Activated CD8-positive, alpha-beta memory T cell treated with anti-CD3 and anti-CD28 coated beads for 36 hours (primary cell): ENCODE data around the gene RPGR. TPM values are rescaled to one million over a fixed set of nuclear protein-coding genes. Genes with fewer than 3 reads are reported as not detected.

Experiments used
- CTCF ChIA-PET: fragments of 350-600 bp; sonication (Branson Sonifier 250); formaldehyde crosslinking; loops from one replicate; lab custom pipeline; 2021; ENCODE audit warnings: antibody characterized with exemption; lab: Charles Lee
- POLR2A ChIA-PET: fragments of 350-600 bp; sonication (Branson Sonifier 250); formaldehyde crosslinking; loops from one replicate; lab custom pipeline; 2021; ENCODE audit warnings: antibody characterized with exemption; lab: Charles Lee
- total RNA-seq, 2 experiments: library from RNA; stranded (reverse); gene quantifications; one replicate each; pipeline ENCODE4 v1.2.3, GENCODE V29; 2021

The RPGR gene, protein sequence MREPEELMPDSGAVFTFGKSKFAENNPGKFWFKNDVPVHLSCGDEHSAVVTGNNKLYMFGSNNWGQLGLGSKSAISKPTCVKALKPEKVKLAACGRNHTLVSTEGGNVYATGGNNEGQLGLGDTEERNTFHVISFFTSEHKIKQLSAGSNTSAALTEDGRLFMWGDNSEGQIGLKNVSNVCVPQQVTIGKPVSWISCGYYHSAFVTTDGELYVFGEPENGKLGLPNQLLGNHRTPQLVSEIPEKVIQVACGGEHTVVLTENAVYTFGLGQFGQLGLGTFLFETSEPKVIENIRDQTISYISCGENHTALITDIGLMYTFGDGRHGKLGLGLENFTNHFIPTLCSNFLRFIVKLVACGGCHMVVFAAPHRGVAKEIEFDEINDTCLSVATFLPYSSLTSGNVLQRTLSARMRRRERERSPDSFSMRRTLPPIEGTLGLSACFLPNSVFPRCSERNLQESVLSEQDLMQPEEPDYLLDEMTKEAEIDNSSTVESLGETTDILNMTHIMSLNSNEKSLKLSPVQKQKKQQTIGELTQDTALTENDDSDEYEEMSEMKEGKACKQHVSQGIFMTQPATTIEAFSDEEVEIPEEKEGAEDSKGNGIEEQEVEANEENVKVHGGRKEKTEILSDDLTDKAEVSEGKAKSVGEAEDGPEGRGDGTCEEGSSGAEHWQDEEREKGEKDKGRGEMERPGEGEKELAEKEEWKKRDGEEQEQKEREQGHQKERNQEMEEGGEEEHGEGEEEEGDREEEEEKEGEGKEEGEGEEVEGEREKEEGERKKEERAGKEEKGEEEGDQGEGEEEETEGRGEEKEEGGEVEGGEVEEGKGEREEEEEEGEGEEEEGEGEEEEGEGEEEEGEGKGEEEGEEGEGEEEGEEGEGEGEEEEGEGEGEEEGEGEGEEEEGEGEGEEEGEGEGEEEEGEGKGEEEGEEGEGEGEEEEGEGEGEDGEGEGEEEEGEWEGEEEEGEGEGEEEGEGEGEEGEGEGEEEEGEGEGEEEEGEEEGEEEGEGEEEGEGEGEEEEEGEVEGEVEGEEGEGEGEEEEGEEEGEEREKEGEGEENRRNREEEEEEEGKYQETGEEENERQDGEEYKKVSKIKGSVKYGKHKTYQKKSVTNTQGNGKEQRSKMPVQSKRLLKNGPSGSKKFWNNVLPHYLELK
- 10 to 100 TPM in 1 of 2 experiments, 1 to 10 TPM in 1; 8.3 to 10.6 TPM for total RNA-seq

- CTCF ChIA-PET = interaction anchor here (1.0 to 1.7 kb wide), 2 partner anchors 16 to 21 kb away, joined by 4 read pairs; no protein-coding TSS in a partner anchor
- POLR2A ChIA-PET = interaction anchor here (0.6 to 0.7 kb wide), 2 partner anchors 62 to 236 kb away, joined by 3 to 4 read pairs; no protein-coding TSS in a partner anchor
Observed at GRCh38 chrX:38327007-38327774, at the start of gene RPGR. RPGR (minus strand) TSS chrX:38327509; CDS start chrX:38327367, 142 bp downstream.

GRCh38 chrX:38376747-38377146, 49.4 kb upstream of the RPGR start:
- CTCF ChIA-PET = no interaction called here
- POLR2A ChIA-PET = no interaction called here

DNA sequence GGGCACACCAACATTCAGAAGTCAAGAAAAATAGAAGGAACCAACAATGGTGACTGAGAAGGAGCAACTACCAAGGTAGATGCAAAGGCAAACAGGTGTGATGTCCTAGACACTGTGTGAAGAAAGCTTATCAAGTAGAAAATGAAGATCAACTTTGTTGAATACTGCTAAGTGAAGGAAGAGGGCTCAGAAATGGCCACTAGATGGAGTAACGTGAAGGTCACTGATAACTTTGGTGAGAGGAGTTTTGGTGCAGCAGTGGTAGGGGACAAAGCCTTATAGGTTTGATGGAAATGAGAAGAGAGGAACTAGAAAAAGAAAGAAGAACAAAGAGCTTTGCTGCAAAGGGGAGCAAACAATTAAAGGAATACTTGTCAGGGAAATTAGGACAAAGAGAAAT, 48.6 kb upstream of the RPGR start:
- CTCF ChIA-PET = no interaction called here
- POLR2A ChIA-PET = no interaction called here

DNA sequence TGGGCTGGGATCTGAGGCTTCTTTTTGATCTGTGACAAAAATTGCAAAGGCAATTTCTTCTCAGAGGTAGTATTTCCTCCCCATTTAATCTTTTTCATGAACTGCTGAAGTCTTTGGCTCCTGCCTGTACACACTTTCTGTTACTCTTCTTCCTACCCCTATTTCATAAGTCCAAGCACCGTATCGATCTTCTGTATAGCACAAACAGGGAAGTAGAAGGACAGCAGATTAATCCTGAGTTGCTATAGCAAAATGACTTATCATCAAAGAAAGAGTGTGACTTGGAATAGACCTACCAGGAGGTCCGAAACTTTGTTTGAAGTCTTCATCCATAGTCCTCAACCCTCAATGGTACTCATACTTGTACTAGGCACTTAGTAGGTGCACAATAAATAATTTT, 47.1 kb upstream of the RPGR start:
- ChIA-PET POLR2A (no interaction called here), CTCF (no interaction called here)

GRCh38 chrX:38371641-38372040, 44.3 kb upstream of the RPGR start:
- POLR2A ChIA-PET = no interaction called here
- CTCF ChIA-PET = no interaction called here

DNA sequence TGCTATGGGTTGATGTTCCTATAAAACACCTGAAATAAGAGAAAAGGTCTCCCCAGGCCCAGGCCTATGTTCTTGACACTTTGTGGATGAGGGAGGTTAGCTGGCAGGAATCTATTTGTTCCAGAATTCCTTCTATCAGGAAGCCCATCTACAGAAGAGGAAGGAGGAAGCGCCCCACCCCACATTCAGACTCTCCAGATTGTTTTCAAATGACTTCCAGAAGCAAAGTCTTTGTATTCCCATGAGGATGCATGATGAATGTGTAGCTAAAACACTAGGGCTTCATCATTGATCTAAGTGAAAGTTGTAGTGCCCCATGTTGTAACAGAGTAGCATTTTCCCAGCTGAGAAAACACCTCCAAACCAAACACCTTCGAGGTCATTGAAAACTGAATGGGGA, 41.5 kb upstream of the RPGR start:
- CTCF ChIA-PET = no interaction called here
- POLR2A ChIA-PET = no interaction called here

DNA sequence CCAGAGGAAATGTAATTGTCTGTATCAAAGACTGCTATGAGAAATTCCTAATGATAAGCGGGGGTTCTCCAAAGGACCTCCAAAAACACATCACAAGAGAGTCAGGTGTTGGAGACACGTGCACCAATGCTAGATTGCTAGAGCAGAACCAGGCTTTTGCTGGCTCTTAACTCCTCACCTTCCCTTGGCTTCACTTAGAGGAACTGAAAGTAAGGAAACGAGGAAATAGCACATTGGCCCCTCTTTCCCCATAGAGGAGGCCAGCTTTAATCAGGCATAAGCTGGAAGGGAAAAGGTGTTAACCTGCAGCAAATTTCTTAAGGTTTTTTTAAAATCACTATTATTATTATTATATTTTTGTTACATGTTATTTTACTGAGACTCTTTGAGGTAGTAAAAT, 38.6 kb upstream of the RPGR start:
- CTCF ChIA-PET = no interaction called here
- POLR2A ChIA-PET = no interaction called here

DNA sequence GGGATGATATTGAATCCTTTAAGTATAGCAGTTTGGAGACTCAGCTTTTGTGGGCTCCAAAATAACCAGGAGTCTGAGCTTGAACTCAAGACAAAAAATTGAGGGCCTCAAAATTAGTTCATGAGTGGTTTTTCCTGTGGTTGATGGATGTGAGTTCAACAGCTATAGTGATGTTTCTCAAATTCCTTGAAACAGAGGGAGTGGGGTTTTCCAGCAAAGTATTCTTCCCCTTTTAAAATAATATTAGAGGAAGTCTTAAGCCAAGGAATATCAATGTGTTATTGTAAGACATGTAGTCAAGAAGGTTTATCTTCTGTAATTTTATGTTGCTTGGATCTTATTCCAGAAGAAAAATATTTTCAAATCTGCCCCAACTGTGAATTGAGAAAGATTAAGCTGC, 35.7 kb upstream of the RPGR start:
- ChIA-PET POLR2A (no interaction called here), CTCF (no interaction called here)

DNA sequence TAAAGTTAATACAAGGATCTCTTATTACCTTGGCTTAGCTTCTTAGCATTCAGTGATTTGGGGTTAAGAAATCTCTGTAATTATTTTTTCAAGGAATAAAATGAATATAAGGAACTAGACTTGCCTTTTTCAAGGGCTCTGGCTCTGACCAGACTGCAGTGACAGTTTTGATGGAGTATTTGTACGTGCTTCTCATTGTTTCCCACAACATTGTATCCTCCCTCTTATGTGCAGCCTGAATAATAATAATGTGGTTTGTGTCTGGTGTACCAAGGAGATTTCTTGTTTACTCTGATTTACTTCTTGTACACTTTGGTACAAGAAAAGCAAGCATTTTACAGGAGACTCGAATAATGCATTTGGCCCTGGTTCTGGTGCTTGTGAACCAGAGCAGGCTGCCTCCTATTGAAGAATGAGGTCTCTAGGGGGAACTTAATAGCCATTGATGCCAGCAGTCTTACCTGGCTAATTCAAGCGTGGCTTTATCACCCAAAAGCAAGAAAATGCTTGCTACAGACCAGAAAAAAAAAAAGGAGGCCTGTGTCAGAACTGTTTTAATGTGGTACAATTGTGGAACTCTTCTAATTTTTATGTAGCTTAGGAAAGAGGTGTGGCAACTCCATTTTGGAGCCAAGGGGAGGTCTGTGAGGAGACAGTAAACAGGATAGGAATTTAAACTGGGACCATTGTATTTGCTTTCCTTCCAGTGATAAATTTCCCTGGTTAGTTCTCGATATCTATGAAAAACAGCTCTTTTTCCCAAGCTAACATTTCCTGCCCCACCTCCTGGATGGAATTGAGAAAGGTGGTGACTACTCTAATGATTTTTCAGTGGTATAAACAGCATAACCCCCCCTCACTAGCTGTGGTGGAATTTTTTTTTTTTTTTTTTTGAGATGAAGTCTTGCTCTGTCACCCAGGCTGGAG, 30.7 kb upstream of the RPGR start:
- CTCF ChIA-PET = no interaction called here
- POLR2A ChIA-PET = no interaction called here

DNA sequence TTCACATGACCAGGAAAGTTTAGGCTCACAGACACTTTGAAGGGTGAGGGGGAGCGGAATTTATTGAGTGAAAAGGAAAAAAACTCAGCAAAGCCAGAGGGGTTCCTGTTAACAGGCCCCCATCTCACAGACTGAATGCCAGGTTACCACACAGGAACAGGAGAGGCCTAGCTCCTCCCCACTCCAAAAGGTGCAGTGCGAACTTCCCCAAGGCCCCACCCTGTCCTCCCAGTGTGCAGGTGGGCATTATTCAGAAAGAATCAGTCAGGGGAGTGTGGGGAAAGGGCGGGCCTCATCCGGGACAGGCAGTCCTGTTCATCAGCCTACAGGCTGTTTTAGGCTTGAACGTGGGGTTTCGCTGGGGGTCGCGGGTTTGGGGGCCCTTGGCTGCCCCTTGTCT, 29.1 kb upstream of the RPGR start:
- ChIA-PET CTCF (no interaction called here), POLR2A (no interaction called here)

DNA sequence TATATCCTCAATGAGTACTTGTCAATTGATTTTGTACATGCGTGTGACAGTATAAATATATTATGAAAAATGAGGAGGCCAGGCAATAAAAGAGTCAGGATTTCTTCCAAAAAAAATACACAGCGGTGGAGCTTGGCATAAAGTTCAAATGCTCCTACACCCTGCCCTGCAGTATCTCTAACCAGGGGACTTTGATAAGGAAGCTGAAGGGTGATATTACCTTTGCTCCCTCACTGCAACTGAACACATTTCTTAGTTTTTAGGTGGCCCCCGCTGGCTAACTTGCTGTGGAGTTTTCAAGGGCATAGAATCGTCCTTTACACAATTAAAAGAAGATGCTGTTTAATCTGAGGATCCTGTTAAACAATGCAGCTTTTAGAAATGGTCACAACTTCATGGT, 25.1 kb upstream of the RPGR start, which contains the start of gene OTC:
Gene OTC, plus strand, starts transcription at position 243 of the 400 bp plus-strand sequence. Its CDS starts 93 bp downstream, at position 336.
- ChIA-PET CTCF (no interaction called here), POLR2A (no interaction called here)

- POLR2A ChIA-PET = no interaction called here
- CTCF ChIA-PET = no interaction called here
Observed at GRCh38 chrX:38351346-38351745, 24.0 kb upstream of the RPGR start.

DNA sequence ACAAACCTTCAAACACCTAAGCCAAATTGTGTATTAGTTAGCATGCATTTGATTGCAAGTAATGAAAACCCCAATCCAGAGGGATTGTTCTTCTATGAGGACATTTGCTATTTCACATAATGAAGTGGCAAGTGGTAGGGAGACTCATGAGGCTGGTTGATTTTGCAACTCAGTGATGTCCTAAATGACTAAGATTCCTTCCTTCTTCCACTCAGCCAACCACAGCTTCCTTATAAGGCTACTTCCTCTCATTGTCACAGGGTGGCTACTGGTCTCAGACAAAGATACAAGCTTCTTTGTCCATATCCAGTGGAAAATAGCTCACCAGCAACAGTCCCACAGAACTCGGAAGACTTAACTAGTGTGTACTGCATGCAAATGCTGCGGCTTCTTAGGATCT, 19.8 kb upstream of the RPGR start:
- ChIA-PET POLR2A (no interaction called here), CTCF (interaction anchor here (1.4 kb wide), 1 partner anchor 20 kb away, joined by 4 read pairs; the partner anchor contains the start of gene RPGR)

DNA sequence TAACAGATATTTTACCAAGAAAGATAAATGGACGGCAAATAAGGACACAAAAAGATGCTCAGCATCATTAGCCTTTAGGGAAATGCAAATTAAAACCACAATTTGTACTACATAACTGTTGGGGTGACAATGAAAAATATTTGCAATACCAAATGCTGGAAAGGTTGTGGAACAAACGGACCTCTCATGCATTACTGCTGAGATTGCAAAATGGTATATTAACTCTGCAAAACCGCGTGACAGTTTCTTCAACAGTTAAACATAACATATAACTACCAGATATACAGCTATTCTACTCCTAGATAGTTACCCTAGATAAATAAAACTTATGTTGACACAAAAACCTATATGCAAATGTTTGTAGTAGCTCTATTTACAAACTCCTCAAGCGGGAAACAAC, 18.8 kb upstream of the RPGR start:
- POLR2A ChIA-PET = no interaction called here
- CTCF ChIA-PET = no interaction called here

- POLR2A ChIA-PET = no interaction called here
- CTCF ChIA-PET = interaction anchor here (1.6 kb wide), 1 partner anchor 16 kb away, joined by 4 read pairs; the partner anchor contains the start of gene RPGR
Observed at GRCh38 chrX:38342853-38343778, 15.8 kb upstream of the RPGR start.

- POLR2A ChIA-PET = no interaction called here
- CTCF ChIA-PET = no interaction called here
Observed at GRCh38 chrX:38341442-38341841, 14.1 kb upstream of the RPGR start.
